GM18873 (cell line): ENCODE measurements around the gene RNF44.

Source experiments
- ATAC-seq: cut with Tn5 transposase; IDR thresholded peaks from one replicate; pipeline ENCODE4 v1.9.1; 2021; ENCODE audit warnings: mild to moderate bottlenecking, moderate library complexity, moderate number of reproducible peaks; ENCODE audit not compliant: unreplicated experiment, low FRiP score

The RNF44 gene

DNA sequence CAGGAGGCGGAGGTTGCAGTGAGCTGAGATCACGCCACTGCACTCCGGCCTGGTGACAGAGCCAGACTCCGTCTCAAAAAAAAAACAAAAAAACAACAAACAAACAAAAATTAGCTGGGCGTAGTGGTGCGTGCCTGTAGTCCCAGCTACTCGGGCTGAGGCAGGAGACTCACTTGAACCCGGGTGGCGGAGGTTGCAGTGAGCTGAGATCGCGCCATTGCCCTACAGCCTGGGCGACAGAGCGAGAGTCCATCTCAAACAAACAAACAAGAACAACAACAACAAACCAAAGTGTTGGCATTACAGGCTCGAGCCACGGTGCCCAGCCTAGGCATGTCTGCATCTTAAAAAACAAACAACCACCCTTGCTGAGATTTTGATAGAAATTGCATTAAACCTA is 12.2 kb downstream of the RNF44 start:
- no peak for ATAC-seq

GRCh38 chr5:176524138-176524537 is 13.1 kb downstream of the RNF44 start:
- ATAC-seq = no peak

- no peak for ATAC-seq
Measured at GRCh38 chr5:176521699-176522263, 15.4 kb downstream of the RNF44 start.

DNA sequence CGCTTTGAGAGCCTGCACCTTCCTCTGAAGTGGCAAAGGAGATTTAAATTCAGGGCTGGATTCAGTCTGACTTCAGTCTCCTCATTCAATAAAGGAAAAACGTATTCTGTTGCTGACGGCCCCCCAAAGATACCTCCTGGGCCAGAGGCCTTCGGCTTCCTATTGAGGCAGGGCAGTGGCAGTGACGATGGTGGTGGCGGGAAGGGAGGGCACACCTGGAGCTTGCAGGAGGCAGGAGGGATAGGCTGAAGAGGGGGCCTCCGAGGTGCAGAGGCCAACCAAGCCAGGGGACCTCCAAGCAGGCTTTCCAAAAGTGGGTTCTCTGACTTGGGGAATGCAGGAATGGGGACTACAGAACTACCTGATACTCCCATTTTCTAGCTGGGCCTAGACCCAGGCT is 15.9 kb downstream of the RNF44 start:
- no peak for ATAC-seq

DNA sequence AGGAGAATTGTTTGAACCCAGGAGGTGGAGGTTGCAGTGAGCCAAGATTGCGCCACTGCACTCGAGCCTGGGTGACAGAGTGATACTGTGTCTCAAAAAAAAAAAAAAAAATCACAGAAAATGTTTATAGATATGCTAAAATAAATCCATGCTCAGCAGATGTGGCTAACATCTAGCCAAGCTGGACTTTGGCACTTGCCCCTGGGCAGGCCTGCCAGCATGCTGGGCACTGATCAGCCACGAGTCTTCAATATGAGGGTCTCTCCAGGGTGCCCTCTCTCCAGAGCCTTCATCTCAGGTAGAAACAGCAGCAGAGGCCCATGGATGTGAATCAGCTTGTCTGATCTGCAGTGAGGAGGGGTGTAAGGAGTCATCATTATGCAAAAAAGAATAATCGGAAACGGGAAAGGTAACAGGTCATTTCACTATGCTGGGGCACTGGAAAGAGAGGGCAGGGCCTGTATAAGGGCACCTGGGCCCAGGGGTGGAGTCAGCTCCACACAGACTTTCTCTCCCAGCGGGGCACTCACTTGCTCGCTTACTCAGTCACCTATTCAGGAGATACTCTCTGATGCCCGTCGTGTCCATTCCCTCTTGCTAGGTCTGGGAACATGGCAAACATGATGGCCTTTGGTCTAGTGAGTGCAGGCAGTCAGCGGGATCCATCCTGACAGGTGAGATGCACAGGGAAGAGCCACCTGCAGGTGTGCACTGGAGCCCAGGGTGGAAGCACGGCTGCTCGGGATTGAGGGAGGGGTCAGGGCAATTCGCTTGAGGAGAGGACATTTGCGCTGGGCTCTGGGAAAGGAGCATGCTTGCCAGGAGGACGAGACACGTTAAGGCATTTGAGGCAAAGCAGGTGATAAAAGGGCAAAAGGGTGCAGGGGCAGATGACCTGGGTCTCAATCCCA is 17.1 kb downstream of the RNF44 start:
- no peak for ATAC-seq

GRCh38 chr5:176517053-176517661 is 20.0 kb downstream of the RNF44 start:
- ATAC-seq = no peak

DNA sequence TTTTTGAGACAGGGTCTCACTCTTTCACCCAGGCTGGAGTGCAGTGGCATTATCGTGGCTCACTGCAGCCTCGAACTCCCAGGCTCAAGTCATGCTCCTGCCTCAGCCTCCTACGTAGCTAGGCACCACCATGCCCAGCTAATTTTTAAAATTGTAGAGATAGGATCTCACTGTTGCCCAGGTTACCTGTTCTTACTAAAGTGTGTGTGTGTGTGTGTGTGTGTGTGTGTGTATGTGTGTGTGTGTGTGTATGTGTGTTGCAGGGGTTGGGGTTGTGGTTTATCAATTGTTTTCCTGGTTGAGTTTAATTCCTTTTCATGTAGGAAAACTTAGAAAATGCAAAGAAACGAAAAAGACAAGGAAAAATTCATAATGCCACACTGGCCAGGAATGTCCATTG is 21.8 kb downstream of the RNF44 start:
- ATAC-seq = no peak

DNA sequence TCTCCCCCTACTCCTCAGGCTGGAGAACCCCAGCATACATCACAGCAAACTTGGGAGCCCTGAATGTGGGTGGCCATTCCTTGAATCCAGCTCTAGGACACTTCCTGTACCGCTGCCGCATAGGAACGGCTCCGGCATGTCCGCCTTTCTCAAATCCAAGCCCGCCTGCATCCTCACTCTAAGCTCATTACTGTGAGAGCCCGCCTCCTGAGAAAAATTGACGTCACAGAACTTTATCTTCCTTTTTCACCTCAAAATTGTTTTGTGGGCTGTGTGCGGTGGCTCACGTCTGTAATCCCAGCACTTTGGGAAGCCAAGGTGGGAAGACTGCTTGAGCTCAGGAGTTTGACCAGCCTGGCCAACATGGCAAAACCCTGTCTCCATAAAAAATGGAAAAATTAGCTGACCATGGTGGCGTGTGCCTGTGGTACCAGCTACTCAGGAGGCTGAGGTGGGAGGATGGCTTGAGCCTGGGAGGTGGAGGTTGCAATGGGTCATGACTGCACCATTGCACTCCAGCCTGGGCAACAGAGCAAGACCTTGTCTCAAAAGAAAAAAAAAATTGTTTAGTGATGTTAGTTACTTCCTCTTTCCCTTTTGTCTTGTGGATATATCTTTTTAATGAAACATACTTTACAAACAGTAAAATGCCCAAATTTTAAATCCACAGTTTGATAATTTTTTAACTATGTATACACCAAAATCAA is 22.8 kb downstream of the RNF44 start:
- no peak for ATAC-seq

DNA sequence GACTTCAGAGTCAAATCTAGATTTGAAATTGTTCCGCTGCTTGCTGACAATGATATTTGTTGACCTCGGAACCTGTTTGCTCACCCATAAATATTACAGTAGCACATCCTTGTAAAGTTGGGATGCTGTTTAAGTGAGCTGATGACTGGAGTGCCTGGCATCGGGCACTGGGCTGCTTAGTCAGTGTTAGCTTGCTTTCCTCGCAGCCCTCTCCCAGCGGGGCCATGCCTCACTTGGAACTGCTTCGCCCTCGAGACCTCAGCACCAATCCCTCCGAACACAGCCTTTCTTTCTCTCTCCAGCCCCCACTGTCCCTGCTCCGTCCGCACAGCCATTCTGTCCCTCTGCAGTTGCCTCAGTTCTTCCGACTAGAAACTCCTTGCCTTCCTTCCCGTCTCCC is 23.4 kb downstream of the RNF44 start:
- ATAC-seq = no peak

DNA sequence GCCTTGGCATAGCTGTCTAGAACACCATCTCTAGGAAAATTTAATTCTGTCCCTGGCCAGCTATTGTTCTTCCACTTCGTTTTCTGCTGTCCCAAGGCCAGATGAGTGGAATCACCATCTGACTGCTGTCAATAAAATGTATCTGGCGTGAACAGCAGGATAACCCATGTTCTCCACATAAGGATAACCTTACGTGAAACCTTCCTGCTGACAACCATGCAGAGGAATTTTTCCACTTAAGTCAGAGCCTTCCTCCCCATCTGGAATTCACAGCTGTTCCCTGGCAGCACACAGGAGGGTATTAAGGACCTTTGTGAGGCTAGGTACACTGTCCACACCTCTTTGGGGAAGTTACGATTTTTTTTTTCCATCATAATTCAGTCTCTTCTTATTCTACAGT is 28.6 kb downstream of the RNF44 start:
- no peak for ATAC-seq

GRCh38 chr5:176507911-176508310 is 29.3 kb downstream of the RNF44 start:
- no peak for ATAC-seq

GRCh38 chr5:176503496-176503895 is 33.7 kb downstream of the RNF44 start:
- ATAC-seq = no peak

- ATAC-seq = no peak
Measured at GRCh38 chr5:176501333-176501732, 35.9 kb downstream of the RNF44 start.

DNA sequence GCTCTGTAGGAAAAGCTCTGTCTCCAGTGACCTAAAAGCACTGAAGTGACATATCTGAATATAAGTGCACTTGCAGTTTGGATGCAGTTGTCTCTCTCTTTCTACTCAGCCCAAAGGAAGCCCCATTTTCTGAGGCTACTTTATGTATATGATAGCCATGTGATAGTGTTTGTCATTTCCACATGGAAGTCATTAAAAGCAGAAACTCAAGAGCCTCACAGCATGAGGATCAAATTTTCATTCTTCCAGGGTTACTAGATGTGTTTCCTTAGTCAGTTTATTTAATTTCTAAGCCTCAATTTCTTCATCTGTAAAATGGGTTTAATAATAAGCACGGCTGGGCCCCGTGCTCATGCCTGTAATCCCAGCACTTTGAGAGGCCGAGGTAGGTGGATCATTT is 36.7 kb downstream of the RNF44 start:
- no peak for ATAC-seq

DNA sequence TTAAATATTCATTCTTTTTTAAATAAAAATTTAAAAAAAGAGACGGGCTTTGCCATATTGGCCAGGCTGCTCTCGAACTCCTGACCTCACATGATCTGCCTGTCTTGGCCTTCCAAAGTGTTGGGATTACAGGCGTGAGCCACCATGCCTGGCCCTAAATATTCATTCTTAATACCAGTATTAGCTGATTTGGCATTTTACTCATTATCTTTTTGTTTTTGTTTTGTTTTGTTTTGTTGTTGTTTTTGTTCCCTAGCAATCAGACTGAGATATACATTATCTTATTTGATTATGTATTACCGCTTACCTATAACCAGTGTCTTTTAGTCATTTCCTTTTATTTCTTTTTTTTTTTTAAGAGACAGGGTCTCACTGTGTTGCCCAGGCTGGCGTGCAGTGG is 37.9 kb downstream of the RNF44 start:
- no peak for ATAC-seq

DNA sequence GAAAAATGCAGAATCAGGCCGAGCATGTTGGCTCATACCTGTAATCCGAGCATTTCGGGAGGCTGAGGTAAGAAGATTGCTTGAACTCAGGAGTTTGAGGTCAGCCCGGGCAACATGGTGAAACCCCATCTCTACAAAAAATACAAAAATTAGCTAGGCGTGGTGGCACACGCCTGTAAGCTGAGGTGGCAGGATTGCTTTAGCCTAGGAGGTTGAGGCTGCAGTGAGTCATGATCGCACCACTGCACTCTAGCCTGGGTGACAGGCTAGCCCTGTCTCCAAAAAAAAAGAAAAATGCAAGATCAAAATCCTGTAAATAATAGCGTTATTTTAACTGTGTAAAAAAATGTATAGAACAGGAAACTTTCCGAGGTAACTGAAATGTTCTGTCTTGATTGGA is 39.4 kb downstream of the RNF44 start:
- ATAC-seq = no peak

- ATAC-seq = no peak
Measured at GRCh38 chr5:176492431-176492830, 44.8 kb downstream of the RNF44 start.

- no peak for ATAC-seq
Measured at GRCh38 chr5:176491901-176492300, 45.3 kb downstream of the RNF44 start.

GRCh38 chr5:176491101-176491502 is 46.1 kb downstream of the RNF44 start:
- no peak for ATAC-seq

GRCh38 chr5:176490301-176490700 is 46.9 kb downstream of the RNF44 start:
- ATAC-seq = no peak

DNA sequence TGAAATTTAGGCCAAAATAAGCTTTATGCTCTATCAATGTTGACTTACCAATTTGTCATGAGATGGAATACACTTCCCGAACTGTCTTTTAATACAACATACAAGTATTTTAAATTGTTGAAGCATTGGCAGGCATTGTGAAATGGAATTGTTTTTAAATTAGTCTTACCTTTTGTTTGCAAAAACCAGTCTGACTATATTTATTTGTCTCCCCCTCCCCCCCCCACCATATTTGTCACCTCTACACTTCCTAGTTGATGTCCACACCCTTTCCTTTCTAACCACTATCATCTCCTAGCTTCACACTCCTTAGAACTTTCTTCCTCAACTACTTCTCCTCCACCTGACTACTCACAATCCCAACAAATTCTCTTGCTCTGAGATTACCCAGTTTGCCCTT is 48.1 kb downstream of the RNF44 start:
- ATAC-seq = no peak
